GM18511 (cell line): ENCODE results near the gene ALB.
"Not testable (repeated sequence)": the region's sequence is repeated elsewhere in the genome, so short reads cannot be mapped to it uniquely, and the experiment has no call there.

Experiments used
- ATAC-seq: cut with Tn5 transposase; IDR thresholded peaks from one replicate; pipeline ENCODE4 v1.9.1; 2021; ENCODE audit warnings: mild to moderate bottlenecking, moderate library complexity; ENCODE audit not compliant: unreplicated experiment

ALB gene

GRCh38 chr4:73404042-73404441, at the start of gene ALB:
TSS of gene ALB (plus strand) at chr4:73404287. CDS start at chr4:73404328, 41 bp downstream.
- no peak for ATAC-seq

DNA sequence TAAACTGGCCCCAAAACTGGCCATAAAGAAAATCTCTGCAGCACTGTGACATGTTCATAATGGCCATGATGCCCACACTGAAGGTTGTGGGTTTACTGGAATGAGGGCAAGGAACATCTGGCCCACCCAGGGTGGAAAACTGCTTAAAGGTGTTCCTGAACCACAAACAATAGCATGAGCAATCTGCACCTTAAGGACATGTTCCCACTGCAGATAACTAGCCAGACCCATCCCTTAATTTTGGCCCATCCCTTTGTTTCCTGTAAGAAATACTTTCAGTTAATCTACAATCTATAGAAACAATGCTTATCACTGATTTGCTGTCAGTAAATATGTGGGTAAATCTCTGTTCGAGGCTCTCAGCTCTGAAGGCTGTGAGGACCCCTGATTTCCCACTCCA, 46.9 kb upstream of the ALB start:
- not testable (repeated sequence) for ATAC-seq

- ATAC-seq = not testable (repeated sequence)
Observed at GRCh38 chr4:73369506-73370199, 34.4 kb upstream of the ALB start.

GRCh38 chr4:73375328-73375741, 28.8 kb upstream of the ALB start:
- ATAC-seq = no peak

DNA sequence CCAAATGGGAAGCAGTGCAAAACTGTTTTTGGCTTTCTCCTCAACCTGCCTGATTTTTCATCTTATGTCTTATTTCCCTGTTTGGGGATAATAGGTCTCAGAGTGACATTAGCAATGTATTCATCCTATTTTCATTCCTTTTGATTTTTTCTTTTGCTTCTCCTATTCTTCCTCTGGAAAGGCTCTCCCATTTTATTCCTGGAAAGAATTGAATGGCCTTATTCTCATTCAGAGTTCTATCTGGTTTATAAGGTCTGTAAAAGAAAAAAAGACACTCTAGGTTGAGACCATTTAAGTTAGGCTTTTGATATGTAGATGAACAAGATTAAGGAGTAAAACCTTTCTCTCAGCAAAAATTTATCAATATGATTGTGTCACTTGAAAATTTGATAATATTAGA, 27.8 kb upstream of the ALB start:
- ATAC-seq = no peak

GRCh38 chr4:73376976-73377375, 27.1 kb upstream of the ALB start:
- no peak for ATAC-seq

DNA sequence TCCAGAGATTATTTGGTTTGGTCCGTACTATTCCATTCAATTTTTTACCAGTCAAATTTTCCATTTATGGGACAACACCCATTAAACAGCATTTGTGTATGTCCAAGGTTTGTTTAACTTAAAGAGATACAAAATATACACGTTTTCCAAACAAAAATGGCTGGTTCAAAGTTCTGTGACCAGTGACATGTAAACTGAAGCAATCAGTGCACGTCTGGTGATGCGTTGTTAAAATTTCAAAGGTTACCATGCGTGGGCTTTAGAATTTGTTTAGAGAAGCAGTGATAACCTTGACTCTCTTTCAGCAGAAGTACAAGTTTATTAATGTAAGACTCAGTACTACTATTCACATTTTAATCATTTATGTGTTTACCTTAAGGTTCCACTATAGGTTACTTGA, 25.2 kb upstream of the ALB start:
- ATAC-seq = no peak

DNA sequence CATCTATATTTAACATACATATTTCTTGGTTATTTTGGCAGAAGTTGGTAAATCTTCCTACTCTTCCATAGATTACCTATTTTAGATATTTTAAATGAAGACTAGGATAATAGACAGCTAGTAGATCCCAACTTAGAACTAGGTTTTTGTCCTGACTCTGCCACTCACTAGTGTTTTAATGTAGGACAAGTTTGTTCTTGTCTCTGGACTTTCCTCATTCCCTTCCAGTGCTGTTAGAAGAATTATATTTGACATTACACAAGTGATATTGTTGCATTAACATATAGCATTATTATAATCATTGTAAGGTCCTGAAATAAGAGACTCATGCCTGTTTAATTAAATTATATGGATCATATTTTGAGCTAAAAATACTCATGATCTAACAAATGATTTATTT, 24.1 kb upstream of the ALB start:
- no peak for ATAC-seq

- no peak for ATAC-seq
Observed at GRCh38 chr4:73381214-73381613, 22.9 kb upstream of the ALB start.

- no peak for ATAC-seq
Observed at GRCh38 chr4:73383452-73383851, 20.6 kb upstream of the ALB start.

GRCh38 chr4:73387552-73387951, 16.5 kb upstream of the ALB start:
- no peak for ATAC-seq

DNA sequence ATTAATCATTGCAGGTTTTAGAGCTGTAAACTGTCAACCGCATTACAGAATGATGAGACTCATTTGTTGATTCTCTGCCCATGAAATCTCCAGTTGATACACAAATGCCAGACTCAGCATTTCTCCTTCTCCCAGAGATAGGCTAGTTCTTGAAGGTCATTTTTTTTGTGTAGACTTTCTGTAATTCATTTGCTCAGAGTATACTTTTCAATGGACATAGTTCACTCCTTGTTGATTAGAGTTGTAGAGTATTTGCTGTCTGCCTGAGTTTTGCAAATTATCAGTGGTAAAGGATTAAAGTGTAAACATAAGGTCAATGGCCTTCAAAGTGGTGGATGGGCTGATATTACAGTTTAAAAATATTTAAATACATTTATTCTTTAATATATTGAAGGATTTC, 15.2 kb upstream of the ALB start:
- ATAC-seq = no peak

DNA sequence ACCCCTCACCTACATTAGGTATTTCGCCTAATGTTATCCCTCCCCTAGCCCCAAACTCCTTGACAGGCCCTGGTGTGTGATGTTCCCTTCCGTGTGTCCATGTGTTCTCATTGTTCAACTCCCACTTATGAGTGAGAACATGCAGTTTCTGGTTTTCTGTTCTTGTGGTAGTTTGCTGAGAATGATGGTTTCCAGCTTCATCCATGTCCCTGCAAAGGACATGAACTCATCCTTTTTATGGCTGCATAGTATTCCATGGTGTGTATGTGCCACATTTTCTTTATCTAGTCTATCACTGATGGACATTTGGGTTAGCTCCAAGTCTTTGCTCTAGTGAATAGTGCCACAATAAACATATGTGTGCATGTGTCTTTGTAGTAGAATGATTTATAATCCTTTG, 14.4 kb upstream of the ALB start:
- not testable (repeated sequence) for ATAC-seq

DNA sequence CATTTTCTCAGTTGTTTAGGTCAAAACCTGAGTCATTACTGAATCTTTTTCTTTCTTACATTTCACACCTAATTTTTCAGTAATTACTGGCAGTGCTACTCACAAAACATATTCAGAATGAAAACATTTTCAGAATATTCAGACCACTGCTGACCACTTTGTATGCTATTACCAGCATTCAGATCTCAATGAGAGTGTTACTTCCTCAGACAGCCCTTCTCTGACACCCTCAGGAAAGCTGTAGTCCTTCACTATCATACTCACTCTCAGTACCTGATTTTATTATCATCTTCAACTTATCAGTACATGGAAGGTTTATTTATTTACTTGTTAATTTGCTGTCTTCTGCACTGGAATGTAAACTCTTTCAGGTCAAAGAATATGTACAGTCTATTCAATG, 12.3 kb upstream of the ALB start:
- ATAC-seq = no peak

GRCh38 chr4:73392936-73393335, 11.2 kb upstream of the ALB start:
- ATAC-seq = no peak

DNA sequence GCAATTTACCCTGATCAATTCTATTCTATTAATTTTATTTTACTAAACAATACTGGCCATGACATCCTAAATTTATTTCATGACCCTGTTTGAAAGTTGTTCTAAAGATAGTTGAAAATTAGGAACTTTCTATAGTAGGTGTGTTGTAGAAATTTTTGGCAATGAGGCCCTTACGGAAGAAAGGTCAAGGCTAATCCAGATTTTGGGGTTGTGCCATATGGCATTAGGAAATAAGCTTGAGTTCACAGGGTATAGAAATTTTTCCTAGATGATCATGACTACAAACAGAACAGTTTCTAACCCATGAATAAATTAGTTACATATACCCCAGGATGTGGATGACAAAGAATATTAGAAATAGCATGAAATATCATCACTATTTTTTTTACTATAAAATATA, 7.8 kb upstream of the ALB start:
- ATAC-seq = no peak

GRCh38 chr4:73396993-73397972, 6.8 kb upstream of the ALB start:
- no peak for ATAC-seq

- ATAC-seq = no peak
Observed at GRCh38 chr4:73401412-73401811, 2.7 kb upstream of the ALB start.

- ATAC-seq = no peak
Observed at GRCh38 chr4:73404457-73404856, 370 bp downstream of the ALB start.

DNA sequence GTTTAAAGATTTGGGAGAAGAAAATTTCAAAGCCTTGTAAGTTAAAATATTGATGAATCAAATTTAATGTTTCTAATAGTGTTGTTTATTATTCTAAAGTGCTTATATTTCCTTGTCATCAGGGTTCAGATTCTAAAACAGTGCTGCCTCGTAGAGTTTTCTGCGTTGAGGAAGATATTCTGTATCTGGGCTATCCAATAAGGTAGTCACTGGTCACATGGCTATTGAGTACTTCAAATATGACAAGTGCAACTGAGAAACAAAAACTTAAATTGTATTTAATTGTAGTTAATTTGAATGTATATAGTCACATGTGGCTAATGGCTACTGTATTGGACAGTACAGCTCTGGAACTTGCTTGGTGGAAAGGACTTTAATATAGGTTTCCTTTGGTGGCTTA, 1.1 kb downstream of the ALB start:
- ATAC-seq = no peak

DNA sequence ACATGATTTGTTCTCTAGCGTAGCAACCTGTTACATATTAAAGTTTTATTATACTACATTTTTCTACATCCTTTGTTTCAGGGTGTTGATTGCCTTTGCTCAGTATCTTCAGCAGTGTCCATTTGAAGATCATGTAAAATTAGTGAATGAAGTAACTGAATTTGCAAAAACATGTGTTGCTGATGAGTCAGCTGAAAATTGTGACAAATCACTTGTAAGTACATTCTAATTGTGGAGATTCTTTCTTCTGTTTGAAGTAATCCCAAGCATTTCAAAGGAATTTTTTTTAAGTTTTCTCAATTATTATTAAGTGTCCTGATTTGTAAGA, 2.4 kb downstream of the ALB start:
- ATAC-seq = no peak

GRCh38 chr4:73407227-73407673, 3.2 kb downstream of the ALB start:
- ATAC-seq = no peak
